GM12892 (cell line): Measurements from ENCODE around the gene TIGD6.

Experiments used
- DNase-seq: peaks from one replicate; pipeline ENCODE4 v3.0.0; 2011; ENCODE audit not compliant: insufficient read length
- FAIRE-seq: peaks from 2 replicates; lab custom pipeline; 2011; peaks lifted over from hg19 to GRCh38; lab: Jason Lieb, UNC
- POLR2A ChIP-seq: IDR thresholded peaks from 2 replicates; pipeline ENCODE4 v1.6.1; 2011; ENCODE audit warnings: low read depth, low read length, control low read depth
- POLR2AphosphoS5 ChIP-seq: IDR thresholded peaks from 2 replicates; pipeline ENCODE4 v1.6.1; 2011; ENCODE audit warnings: low read depth, low read length, control low read depth
- TAF1 ChIP-seq: IDR thresholded peaks from 2 replicates; pipeline ENCODE4 v1.6.1; 2011; ENCODE audit warnings: low read depth, mild to moderate bottlenecking, control low read depth, low read length, borderline replicate concordance

The TIGD6 gene

GRCh38 chr5:150013931-150014330, 13.5 kb upstream of the TIGD6 start:
- no peak for DNase-seq
- FAIRE-seq = peak; percentile 30
- TF ChIP-seq POLR2A (no peak), POLR2AphosphoS5 (no peak), TAF1 (no peak)

GRCh38 chr5:150009671-150010387, 9.4 kb upstream of the TIGD6 start:
- FAIRE-seq = no peak
- TF ChIP-seq POLR2AphosphoS5 (no peak), TAF1 (no peak), POLR2A (no peak)

GRCh38 chr5:150007050-150007449, 6.6 kb upstream of the TIGD6 start:
- FAIRE-seq (no peak), DNase-seq (no peak)
- TF ChIP-seq POLR2A = no peak
- TF ChIP-seq TAF1 = no peak
- TF ChIP-seq POLR2AphosphoS5 = no peak

More at GRCh38 chr5:150009671-150010387, 9.4 kb upstream of the TIGD6 start:
- no peak for DNase-seq

DNA sequence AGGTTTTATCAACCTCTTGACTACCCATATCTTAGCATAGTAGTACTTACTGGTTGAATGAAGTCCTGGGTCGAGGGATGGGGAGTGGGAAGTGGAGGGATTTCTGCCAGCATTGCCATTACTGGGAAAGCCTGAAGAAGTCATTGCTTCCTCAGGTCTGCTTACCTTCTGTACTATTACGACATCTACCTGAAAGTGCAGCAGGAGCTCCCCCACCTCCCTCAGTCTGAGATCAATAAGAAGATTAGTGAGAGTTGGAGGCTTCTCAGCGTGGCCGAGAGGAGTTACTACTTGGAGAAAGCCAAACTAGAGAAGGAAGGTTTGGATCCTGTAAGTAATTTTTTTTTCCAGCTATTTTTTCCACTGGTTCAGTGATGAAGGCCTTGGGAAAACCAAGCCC, 5.9 kb upstream of the TIGD6 start:
- no peak for TF ChIP-seq TAF1
- no peak for TF ChIP-seq POLR2AphosphoS5
- no peak for TF ChIP-seq POLR2A
- FAIRE-seq = no peak

GRCh38 chr5:150001660-150002486, 1.4 kb upstream of the TIGD6 start:
- TF ChIP-seq POLR2AphosphoS5 (no peak), TAF1 (no peak), POLR2A (no peak)
- DNase-seq (peak; percentile 46), FAIRE-seq (peak; percentile 24)

More for the DNA sequence above, 5.9 kb upstream of the TIGD6 start:
- DNase-seq = no peak

GRCh38 chr5:150000990-150001659, 671 bp upstream of the TIGD6 start:
- TF ChIP-seq POLR2AphosphoS5 = no peak
- TF ChIP-seq POLR2A = no peak
- TF ChIP-seq TAF1 = no peak
- DNase-seq (no peak), FAIRE-seq (peak; percentile 81)

DNA sequence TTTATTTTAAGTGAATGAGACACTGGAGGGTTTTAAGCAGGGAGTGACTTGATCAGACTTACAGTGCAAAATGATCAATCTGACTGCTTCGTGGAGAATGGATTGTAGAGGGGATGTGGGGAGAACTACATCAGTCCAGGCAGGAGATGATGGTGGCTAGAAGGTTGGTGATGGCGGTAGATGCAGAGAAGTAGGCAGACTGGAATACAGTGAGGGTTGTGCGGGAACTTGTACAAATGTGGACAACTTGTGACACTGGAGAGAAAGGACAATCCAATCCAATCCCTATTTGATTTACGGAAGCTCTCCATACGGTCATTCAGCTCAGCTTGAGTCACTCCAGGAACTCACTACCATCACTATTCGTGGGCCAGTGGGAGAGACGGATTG, 593 bp downstream of the TIGD6 start:
- FAIRE-seq = no peak

DNA sequence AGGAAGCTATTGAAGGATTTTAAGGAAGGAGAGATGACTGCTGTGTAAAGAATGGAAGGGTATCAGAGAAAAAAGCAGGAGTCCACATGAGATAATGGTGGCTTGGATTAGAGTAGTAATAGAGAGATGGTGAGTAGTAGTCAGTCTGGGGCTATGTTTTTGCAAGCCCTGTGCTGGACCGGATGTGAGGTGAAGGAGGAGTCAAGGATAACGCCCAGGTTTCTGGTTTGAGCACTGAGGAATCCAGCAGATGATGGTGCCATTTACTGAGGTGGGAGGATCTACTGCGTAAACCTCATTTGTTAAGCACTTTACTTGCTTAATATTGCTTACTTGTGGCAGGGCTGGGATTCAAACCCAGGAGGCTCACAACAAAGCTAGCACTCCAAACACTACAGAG, 1.1 kb downstream of the TIGD6 start:
- TF ChIP-seq TAF1 (no peak), POLR2AphosphoS5 (no peak), POLR2A (no peak)
- peak; percentile 38 for FAIRE-seq
- no peak for DNase-seq

More for the DNA sequence above, 593 bp downstream of the TIGD6 start:
- DNase-seq = no peak
- TF ChIP-seq POLR2AphosphoS5 (no peak), POLR2A (no peak), TAF1 (no peak)

- TF ChIP-seq POLR2AphosphoS5 = no peak
- TF ChIP-seq POLR2A = no peak
- no peak for TF ChIP-seq TAF1
- DNase-seq (no peak), FAIRE-seq (no peak)
Observed at GRCh38 chr5:149998281-149998680, 2.2 kb downstream of the TIGD6 start.

- no peak for TF ChIP-seq POLR2A
- no peak for TF ChIP-seq POLR2AphosphoS5
- TF ChIP-seq TAF1 = no peak
- no peak for DNase-seq
- FAIRE-seq = no peak
Observed at GRCh38 chr5:149996205-149996890, 4.1 kb downstream of the TIGD6 start.
